ENCODE data around the gene PRDM12. TPM values are rescaled to one million over a fixed set of nuclear protein-coding genes. Genes with fewer than 3 reads are reported as not detected.

PRDM12 gene
- total and polyA plus RNA-seq, 2 of the 8 experiments (the other 6 are each of a cell fraction or from before 2014, with no cell fraction given) = 0.14 to 0.22 TPM

GRCh38 chr9:130632841-130633240 lies 31.6 kb upstream of the PRDM12 start:
- H2BK5ac ChIP-seq (ENCODE audit: low read depth, low read length) = no peak overlapping the region
- no peaks in the 10 kb centered on the region for H3K79me2 ChIP-seq (ENCODE audit: control insufficient read depth in 1 of 2, insufficient read depth in 2 of 2, low read length in 2 of 2)
- H2BK120ac ChIP-seq (replicated peaks; ENCODE audit: low read depth, low read length) = no peak overlapping the region
- no peak overlapping the region for H3K4ac ChIP-seq (replicated peaks; ENCODE audit: insufficient read length, low read depth, low read length)
- H2BK12ac ChIP-seq (ENCODE audit: low read depth, low read length) = no peak overlapping the region
- no peak overlapping the region for H3K56ac ChIP-seq (replicated peaks; ENCODE audit: insufficient read length, low read depth, low read length)
- H2BK20ac ChIP-seq (ENCODE audit: low read length) = no peak overlapping the region
- no peak overlapping the region for H2BK15ac ChIP-seq (ENCODE audit: low read length)
- POLR2A ChIA-PET (ENCODE audit: partially characterized antibody) = no interaction called here
- H3K14ac ChIP-seq (ENCODE audit: insufficient read length) = no peak overlapping the region
- whole genome bisulfite sequencing, 2 experiments (ENCODE audit: extremely low coverage in 1 of 2, insufficient coverage in 1 of 2, insufficient read length in 1 of 2, insufficient replicate concordance in 2 of 2, low coverage in 1 of 2, low lambda C conversion rate in 2 of 2, missing lambda C conversion rate in 1 of 2) = 90% methylated on average over 7 of the region's 7 CpGs; no CpG with 5 or more reads in 1 of the 2 experiments
- no peak overlapping the region for H3K18ac ChIP-seq (ENCODE audit: extremely low read depth, low read length)
- H3K79me1 ChIP-seq (ENCODE audit: low read depth, low read length) = peaks cover 2% of the 10 kb centered on the region; the same call in 1 of the 2 replicates
- no peak overlapping the region for H2AK5ac ChIP-seq (ENCODE audit: low read depth, low read length)
- H3K23ac ChIP-seq (ENCODE audit: insufficient read length) = no peak overlapping the region
- DNase-seq (ENCODE audit: low read depth in 1 of 2, low spot score in 2 of 2) (no peak), FAIRE-seq (no peak)
- peaks cover 8 to 65% (median 32%) of the 10 kb centered on the region in 4 experiments; a peak in 7 of 8 replicates for H3K36me3 ChIP-seq (ENCODE audit: control insufficient read depth in 2 of 4, insufficient read depth in 4 of 4, low read length in 3 of 4)
- CTCF ChIA-PET (ENCODE audit: partially characterized antibody) = interaction anchor here (1.1 kb wide), 1 partner anchor 9 kb away, joined by 8 read pairs; no protein-coding TSS in a partner anchor
- no peak overlapping the region for H3K4me3 ChIP-seq (ENCODE audit: extremely low read depth in 1 of 4, insufficient read depth in 2 of 4, low read depth in 3 of 4, low read length in 4 of 4)
- H4K5ac ChIP-seq (ENCODE audit: insufficient read length, low read depth, low read length) = no peak overlapping the region
- H4K8ac ChIP-seq (ENCODE audit: extremely low read depth, insufficient read depth, low read length) = peak overlapping the region; percentile 71
- no peaks in the 10 kb centered on the region for H3K9me3 ChIP-seq (ENCODE audit: insufficient read depth in 2 of 2, low read depth in 1 of 2, low read length in 1 of 2)
- no peaks in the 10 kb centered on the region for H3K27me3 ChIP-seq (replicated peaks in 1 of 4; ENCODE audit: control insufficient read depth in 3 of 4, extremely low read depth in 1 of 4, insufficient read depth in 3 of 4, low read length in 3 of 4)
- H3K9ac ChIP-seq (replicated peaks in 1 of 4; ENCODE audit: extremely low read depth in 1 of 4, low read depth in 3 of 4, low read length in 3 of 4) = no peak overlapping the region
- H4K91ac ChIP-seq (replicated peaks; ENCODE audit: insufficient read length, low read length) = no peak overlapping the region
- H2AFZ ChIP-seq (ENCODE audit: low read length) = no peak overlapping the region
- no peaks in the 10 kb centered on the region for H3K23me2 ChIP-seq (ENCODE audit: low read depth, low read length)
- H3K4me2 ChIP-seq (ENCODE audit: insufficient read depth in 1 of 2, low read depth in 2 of 2, low read length in 2 of 2) = no peak overlapping the region
- H3K4me1 ChIP-seq (replicated peaks in 1 of 4; ENCODE audit: control insufficient read depth in 3 of 4, insufficient read depth in 4 of 4, low read length in 3 of 4) = peaks cover 12 to 25% (median 16%) of the 10 kb centered on the region in 4 experiments
- no peak overlapping the region for H3K27ac ChIP-seq (ENCODE audit: low read depth, low read length)
- H4K20me1 ChIP-seq (replicated peaks in 1 of 2; ENCODE audit: control insufficient read depth in 1 of 2, insufficient read depth in 2 of 2, low read length in 2 of 2) = peaks cover 2 to 5% of the 10 kb centered on the region in 2 experiments
- TF ChIP-seq TEAD4 (IDR thresholded peaks at IDR 0.05; ENCODE audit: low read depth, low read length) (no peak), CHD2 (IDR thresholded peaks at IDR 0.05; ENCODE audit: low read length) (no peak), PHF8 (conservative IDR thresholded peaks at IDR 0.05; ENCODE audit: low read depth, low read length) (no peak), CTBP2 (IDR thresholded peaks at IDR 0.05; ENCODE audit: borderline replicate concordance, insufficient read depth, insufficient read length, low read length) (no peak), RNF2 (IDR thresholded peaks at IDR 0.05; ENCODE audit: borderline replicate concordance, low read depth, low read length, missing control alignments, poor library complexity, severe bottlenecking) (no peak), RBBP5 (IDR thresholded peaks at IDR 0.05; ENCODE audit: borderline replicate concordance, low read depth, low read length) (no peak), MAX (IDR thresholded peaks at IDR 0.05) (no peak), RXRA (IDR thresholded peaks at IDR 0.05; ENCODE audit: insufficient read depth, low read depth, low read length) (no peak), SRF (IDR thresholded peaks at IDR 0.05; ENCODE audit: low read depth, low read length) (no peak), HDAC6 (IDR thresholded peaks at IDR 0.05; ENCODE audit: low read depth, low read length) (no peak), CEBPB (IDR thresholded peaks at IDR 0.05; ENCODE audit: low read depth, low read length) (no peak), TAF1 (IDR thresholded peaks at IDR 0.05; ENCODE audit: low read depth, low read length) (no peak)
- TF ChIP-seq, protein P1, sequence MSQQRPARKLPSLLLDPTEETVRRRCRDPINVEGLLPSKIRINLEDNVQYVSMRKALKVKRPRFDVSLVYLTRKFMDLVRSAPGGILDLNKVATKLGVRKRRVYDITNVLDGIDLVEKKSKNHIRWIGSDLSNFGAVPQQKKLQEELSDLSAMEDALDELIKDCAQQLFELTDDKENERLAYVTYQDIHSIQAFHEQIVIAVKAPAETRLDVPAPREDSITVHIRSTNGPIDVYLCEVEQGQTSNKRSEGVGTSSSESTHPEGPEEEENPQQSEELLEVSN (IDR thresholded peaks at IDR 0.05) = no peak
